WI38 (cell line): Measurements from ENCODE around the gene LY9.
"Not testable (repeated sequence)": the region's sequence is repeated elsewhere in the genome, so short reads cannot be mapped to it uniquely, and the experiment has no call there.

Experiments
- H3K4me3 ChIP-seq: 2 replicates; pipeline ENCODE4 v1.5.1; 2011; ENCODE audit warnings: low read depth, mild to moderate bottlenecking, control low read depth, low read length
- TF ChIP-seq, protein P1 (sequence below): IDR thresholded peaks from 2 replicates; pipeline ENCODE4 v1.5.1; 2012; ENCODE audit warnings: low read depth, mild to moderate bottlenecking, control low read depth, low read length

LY9 gene

DNA sequence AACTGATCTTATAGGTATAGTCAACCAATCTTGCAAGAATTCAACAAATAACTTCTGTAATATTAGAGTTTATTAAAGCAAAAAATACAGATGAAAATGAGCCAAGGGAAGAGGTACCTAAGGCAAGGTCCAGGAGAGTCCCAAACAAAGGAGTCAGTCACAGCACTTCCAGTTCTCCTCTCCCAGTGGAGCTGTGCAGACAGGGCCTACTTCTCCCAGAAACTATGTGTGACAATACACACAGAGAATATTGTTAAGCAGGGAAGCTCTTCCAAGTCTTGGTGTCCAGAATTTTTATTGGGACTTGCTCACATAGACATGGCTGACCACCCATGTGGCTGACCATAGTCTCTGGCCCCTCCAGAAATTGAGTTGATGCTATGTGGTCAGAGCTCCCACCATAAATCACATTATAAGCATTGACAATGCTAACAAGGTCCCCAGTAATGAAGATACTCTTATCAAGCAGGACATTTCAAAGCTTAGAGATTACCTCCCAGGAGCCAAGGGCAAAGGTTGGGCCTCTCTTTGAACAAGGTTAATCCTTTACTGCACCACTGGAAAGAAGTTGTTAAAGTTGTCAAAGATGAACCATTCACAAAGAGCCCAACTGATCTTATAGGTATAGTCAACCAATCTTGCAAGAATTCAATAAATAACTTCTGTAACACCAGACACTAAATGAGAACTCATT lies 70.2 kb downstream of the LY9 start:
- no peak overlapping the region for H3K4me3 ChIP-seq
- TF ChIP-seq, protein P1, sequence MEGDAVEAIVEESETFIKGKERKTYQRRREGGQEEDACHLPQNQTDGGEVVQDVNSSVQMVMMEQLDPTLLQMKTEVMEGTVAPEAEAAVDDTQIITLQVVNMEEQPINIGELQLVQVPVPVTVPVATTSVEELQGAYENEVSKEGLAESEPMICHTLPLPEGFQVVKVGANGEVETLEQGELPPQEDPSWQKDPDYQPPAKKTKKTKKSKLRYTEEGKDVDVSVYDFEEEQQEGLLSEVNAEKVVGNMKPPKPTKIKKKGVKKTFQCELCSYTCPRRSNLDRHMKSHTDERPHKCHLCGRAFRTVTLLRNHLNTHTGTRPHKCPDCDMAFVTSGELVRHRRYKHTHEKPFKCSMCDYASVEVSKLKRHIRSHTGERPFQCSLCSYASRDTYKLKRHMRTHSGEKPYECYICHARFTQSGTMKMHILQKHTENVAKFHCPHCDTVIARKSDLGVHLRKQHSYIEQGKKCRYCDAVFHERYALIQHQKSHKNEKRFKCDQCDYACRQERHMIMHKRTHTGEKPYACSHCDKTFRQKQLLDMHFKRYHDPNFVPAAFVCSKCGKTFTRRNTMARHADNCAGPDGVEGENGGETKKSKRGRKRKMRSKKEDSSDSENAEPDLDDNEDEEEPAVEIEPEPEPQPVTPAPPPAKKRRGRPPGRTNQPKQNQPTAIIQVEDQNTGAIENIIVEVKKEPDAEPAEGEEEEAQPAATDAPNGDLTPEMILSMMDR: no peak

DNA sequence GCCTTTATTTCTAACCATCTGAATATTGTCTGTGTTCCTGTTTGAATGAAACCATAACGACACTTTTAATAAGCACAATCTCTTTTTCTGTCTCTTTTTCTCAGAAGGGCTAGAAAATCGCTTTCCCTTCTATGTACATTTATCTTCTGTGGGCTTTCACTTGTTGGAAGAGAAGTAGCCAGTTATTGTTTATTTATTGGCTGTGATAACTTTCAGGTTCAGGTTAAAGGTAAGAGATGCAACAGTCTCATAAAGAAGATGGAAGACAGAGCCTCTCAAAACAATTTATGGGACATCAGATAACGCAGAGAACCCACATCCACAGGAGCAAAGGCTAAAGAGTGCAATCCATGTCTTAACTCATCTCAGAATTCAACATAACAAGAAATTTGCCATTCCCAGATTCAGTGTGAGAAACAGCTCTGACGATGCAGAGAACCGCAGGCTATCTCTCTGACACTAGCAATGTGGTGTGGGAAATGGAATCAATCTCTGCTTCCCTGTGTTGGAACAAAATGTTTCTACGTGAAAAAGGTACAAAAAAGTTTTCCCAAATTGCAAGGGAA lies 70.8 kb downstream of the LY9 start:
- H3K4me3 ChIP-seq: no peak overlapping the region
- TF ChIP-seq, protein P1: no peak

DNA sequence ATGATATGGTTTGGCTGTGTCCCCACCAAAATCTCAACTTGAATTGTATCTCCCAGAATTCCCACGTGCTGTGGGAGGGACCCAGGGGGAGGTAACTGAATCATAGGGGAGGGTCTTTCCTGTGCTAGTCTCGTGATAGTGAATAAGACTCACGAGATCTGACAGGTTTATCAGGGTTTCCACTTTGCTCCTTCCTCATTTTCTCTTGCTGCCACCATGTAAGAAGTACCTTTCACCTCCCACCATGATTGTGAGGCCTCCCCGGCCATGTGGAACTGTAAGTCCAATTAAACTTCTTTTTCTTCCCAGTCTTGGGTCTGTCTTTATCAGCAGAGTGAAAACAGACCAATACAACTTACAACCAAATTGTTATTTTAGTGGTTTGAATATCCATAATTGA lies 71.7 kb downstream of the LY9 start:
- not testable (repeated sequence) for H3K4me3 ChIP-seq

DNA sequence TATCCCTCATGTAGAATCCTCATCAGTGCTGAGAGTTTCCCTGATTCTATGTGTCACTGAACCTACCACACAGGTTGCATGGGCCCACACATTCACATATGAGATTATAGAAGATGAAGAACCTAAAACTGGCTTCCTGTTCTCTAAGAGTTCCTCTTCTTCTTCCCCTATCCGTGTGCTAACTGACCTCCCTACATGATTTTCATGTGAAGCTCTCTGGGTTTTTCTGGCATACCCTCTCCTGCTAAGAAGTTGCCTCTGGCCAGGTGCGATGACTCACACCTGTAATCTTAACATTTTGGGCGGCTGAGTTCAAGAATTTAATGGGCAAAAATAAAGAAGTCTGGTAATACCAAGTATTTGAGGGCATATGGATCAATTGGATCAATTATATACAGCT lies 72.2 kb downstream of the LY9 start:
- TF ChIP-seq, protein P1: no peak
- H3K4me3 ChIP-seq: no peak overlapping the region

DNA sequence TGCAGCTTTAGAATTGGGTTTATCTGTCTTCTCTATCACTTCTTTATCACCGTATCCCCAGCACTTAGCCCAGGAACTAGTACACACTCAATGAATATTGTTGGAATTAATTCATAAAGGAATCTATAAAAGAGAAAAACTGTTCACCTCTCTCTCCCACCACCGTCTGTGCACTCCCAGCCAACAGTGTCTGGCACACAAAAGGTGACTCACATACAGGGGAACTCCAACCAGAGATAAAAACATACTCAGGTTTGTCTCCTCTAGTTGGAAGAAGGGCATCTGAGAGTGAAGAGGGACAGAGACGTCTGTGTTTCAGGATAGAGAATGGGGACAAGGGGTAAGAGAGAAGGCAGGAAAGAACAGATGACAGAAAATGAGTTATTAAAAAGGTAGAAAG lies 79.0 kb downstream of the LY9 start:
- TF ChIP-seq, protein P1: no peak

DNA sequence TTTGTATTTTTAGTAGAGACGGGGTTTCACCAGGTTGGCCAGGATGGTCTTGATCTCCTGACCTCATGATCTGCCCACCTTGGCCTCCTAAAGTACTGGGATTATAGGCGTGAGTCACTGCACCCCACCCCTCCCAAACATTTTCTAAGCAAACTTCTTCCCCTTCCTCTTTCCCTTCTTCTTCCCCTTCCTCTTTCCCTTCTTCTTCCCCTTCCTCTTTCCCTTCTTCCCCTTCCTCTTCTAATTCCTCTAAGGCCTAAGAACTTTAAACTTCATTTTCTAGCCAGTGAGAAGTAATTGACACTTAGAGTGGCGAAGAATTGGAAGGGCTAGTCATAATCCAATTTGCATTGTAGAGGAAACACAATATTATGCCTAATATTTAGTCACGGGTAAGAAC lies 79.6 kb downstream of the LY9 start:
- H3K4me3 ChIP-seq: not testable (repeated sequence)

More for the DNA sequence above, 79.0 kb downstream of the LY9 start:
- H3K4me3 ChIP-seq: no peak overlapping the region

DNA sequence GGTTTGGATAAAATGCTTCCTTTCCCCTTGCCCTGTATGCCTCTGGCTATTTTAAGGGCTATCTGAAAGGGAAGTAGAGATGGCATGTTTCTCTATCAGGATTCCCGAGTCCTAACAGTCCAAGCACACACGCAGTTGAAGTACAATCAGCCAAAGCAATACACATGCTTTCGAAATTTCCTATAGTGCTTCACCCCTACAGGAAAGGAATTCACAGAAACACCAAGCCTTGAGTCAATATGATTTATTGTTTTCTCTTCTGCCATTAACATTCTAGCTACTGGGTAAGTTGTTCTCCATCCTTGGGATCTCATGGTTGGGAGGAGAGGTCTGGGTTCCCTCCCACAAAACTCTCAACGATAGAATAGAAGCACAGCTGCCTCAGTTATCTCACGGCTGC lies 80.3 kb downstream of the LY9 start:
- TF ChIP-seq, protein P1: no peak
- no peak overlapping the region for H3K4me3 ChIP-seq

DNA sequence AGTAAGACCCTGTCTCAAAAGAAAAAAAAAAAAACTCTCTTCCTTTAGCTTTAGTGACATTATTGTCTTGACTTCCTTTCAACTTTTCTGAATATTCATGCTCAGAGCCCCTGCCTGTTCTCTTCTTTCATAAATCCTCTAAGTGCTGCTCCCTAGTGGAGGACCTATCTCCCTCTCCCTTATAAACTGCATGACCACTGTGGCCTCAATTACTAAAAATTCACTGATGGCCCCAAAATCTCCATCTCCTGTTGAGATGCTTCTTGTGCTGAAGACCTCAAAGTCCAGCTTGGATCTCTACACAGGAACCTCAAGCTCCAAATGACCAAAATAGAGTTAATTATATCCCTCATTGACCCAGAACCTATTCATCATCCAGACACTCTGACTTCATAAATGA lies 81.2 kb downstream of the LY9 start:
- TF ChIP-seq, protein P1: no peak

More for the DNA sequence above, 81.2 kb downstream of the LY9 start:
- no peak overlapping the region for H3K4me3 ChIP-seq
